H1 (cell line): Measurements from ENCODE around the gene C6orf52. TPM values are rescaled to one million over a fixed set of nuclear protein-coding genes. Genes with fewer than 3 reads are reported as not detected.

ENCODE experiments used
- ASH2L ChIP-seq: fragments of 200-600, 300-600 bp; sonication (generic); IDR thresholded peaks from one replicate; pipeline ENCODE4 v1.7.1; 2017; ENCODE audit warnings: low read length
- BCL11A ChIP-seq, 2 experiments: IDR thresholded peaks; one replicate each; pipeline ENCODE4 v1.6.1; 2011; ENCODE audit warnings: low read depth in 2 of 2, low read length in 2 of 2, mild to moderate bottlenecking in 2 of 2
- CREB1 ChIP-seq: IDR thresholded peaks from 2 replicates; pipeline ENCODE4 v1.6.1; 2012; ENCODE audit warnings: inconsistent platforms
- JUND ChIP-seq: IDR thresholded peaks from 2 replicates; pipeline ENCODE4 v1.6.1; 2011; ENCODE audit warnings: mild to moderate bottlenecking, improper control_type of control experiment, low read length
- KDM1A ChIP-seq: fragments of 200-600, 300-600 bp; sonication (generic); IDR thresholded peaks from 2 replicates; pipeline ENCODE4 v1.7.1; 2016; ENCODE audit warnings: mild to moderate bottlenecking, low read length, borderline replicate concordance
- POLR2AphosphoS5 ChIP-seq: IDR thresholded peaks from 2 replicates; pipeline ENCODE4 v1.6.1; 2011; ENCODE audit warnings: low read depth, low read length
- RFX5 ChIP-seq: IDR thresholded peaks from 2 replicates; pipeline ENCODE4 v1.6.1; 2011; ENCODE audit warnings: low read depth, low read length, improper control_type of control experiment, borderline replicate concordance
- SIX5 ChIP-seq: IDR thresholded peaks from 2 replicates; pipeline ENCODE4 v1.6.1; 2011; ENCODE audit warnings: mild to moderate bottlenecking, low read depth, low read length
- SP2 ChIP-seq: IDR thresholded peaks from 2 replicates; pipeline ENCODE4 v1.6.1; 2012; ENCODE audit warnings: mild to moderate bottlenecking, low read length, inconsistent platforms
- SP4 ChIP-seq: IDR thresholded peaks from 2 replicates; pipeline ENCODE4 v1.6.1; 2012; ENCODE audit warnings: low read length, inconsistent platforms
- TAF1 ChIP-seq: IDR thresholded peaks from 2 replicates; pipeline ENCODE4 v1.6.1; 2011; ENCODE audit warnings: mild to moderate bottlenecking, low read depth, low read length
- polyA plus RNA-seq, 7 experiments: library from polyadenylated mRNA; depleted of rRNA in 3 of 7; stranded (reverse) in 5 of 7; unstranded in 2 of 7; fragments of >200 nt in 5 of 7; fragments of 200-250 nt in 2 of 7; gene quantifications; 1 replicate in 5 of 7; 2 replicates in 1 of 7; 4 replicates in 1 of 7; pipeline versions ENCODE4 v1.2.1 to v1.2.3, GENCODE V29; 2011 to 2013; ENCODE audit warnings: missing spikeins in 2 of 7, mixed read lengths in 2 of 7
- total RNA-seq: library from RNA; stranded (reverse); fragmentation: NEBNext Ultra II Directional; extraction: Animal tissue kit (Norgen Biotek cat#: 25700); gene quantifications from 2 replicates; pipeline ENCODE4 v1.2.1, GENCODE V29; 2021

Gene C6orf52
- total and polyA plus RNA-seq, 2 of the 8 experiments (the other 6 are each of a cell fraction or from before 2014, with no cell fraction given): 1.5 to 3.1 TPM

DNA sequence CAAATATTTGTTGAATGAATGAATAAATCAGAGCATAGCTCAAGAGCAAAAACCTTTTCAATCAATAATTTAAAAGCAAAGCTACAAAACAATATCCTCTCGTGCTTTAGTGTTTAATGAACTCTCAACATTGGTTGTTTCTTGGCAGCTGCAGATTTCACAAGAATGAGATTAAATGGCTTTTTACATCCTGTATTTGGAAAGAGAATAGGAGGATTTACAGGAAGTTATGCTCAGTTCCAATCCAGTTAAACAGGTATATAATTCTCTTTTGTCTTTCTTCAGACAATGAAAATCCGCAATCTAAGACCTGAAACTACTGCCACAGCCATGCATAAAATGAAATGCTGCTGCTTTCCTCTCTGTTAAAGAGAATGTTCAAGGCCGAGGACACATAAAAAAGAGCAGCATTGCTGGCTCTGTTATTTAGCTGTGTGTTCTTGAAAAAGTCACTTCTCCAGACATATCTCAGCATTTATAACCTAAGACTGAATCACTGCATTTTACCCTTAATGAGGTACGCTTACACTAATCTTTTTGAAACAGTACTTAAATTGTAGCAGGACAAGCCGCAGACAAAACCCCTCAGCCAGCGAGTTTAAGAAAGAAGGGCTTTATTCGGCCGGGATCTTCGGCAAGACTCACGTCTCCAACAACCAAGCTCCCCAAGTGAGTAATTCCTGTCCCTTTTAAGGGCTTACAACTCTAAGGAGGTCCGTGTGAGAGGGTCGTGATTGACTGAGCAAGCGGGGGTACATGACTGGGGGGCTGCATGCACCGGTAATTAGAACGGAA is 3.6 kb downstream of the C6orf52 start (continued):
- TF ChIP-seq SP2 (no peak), RFX5 (no peak), BCL11A (IDR thresholded peaks at IDR 0.05; ENCODE audit: low read depth in 2 of 2, low read length in 2 of 2) (no peak), SP4 (no peak), TAF1 (no peak), KDM1A (no peak), POLR2AphosphoS5 (no peak), SIX5 (no peak), ASH2L (no peak), JUND (no peak), CREB1 (no peak)
